CD4-positive, alpha-beta T cell treated with Interleukin-15 for 4 hours (primary cell): ENCODE data around the gene MCF2L2.
"Not testable (repeated sequence)": the region's sequence is repeated elsewhere in the genome, so short reads cannot be mapped to it uniquely, and the experiment has no call there.

Experiments used
- DNase-seq: peaks from one replicate; pipeline ENCODE4 v3.0.0-alpha.2; 2020; ENCODE audit warnings: low spot score

MCF2L2 gene

GRCh38 chr3:183396662-183397391 is 31.6 kb downstream of the MCF2L2 start:
- no peak for DNase-seq

GRCh38 chr3:183394150-183394549 is 34.3 kb downstream of the MCF2L2 start:
- no peak for DNase-seq

GRCh38 chr3:183393625-183394024 is 34.8 kb downstream of the MCF2L2 start:
- no peak for DNase-seq

- DNase-seq, result no peak
These were observed 36.0 kb downstream of the MCF2L2 start for GRCh38 chr3:183392186-183393034.

- DNase-seq, result no peak
These were observed 37.0 kb downstream of the MCF2L2 start for GRCh38 chr3:183391460-183391859.

- DNase-seq, result no peak
These were observed 37.6 kb downstream of the MCF2L2 start for GRCh38 chr3:183390844-183391243.

GRCh38 chr3:183388213-183388895 is 40.1 kb downstream of the MCF2L2 start:
- no peak for DNase-seq

GRCh38 chr3:183387797-183388196 is 40.6 kb downstream of the MCF2L2 start:
- DNase-seq, result no peak

GRCh38 chr3:183386651-183387050 is 41.8 kb downstream of the MCF2L2 start:
- no peak for DNase-seq

- peak; percentile 70 for DNase-seq
These were observed 42.5 kb downstream of the MCF2L2 start for GRCh38 chr3:183385698-183386613.

- no peak for DNase-seq
These were observed 46.7 kb downstream of the MCF2L2 start for GRCh38 chr3:183381673-183382072.

GRCh38 chr3:183381179-183381578 is 47.2 kb downstream of the MCF2L2 start:
- DNase-seq, result no peak

- DNase-seq, result no peak
These were observed 49.5 kb downstream of the MCF2L2 start for GRCh38 chr3:183378951-183379350.

GRCh38 chr3:183378545-183378944 is 49.9 kb downstream of the MCF2L2 start:
- no peak for DNase-seq

- DNase-seq, result no peak
These were observed 50.4 kb downstream of the MCF2L2 start for GRCh38 chr3:183378008-183378407.

GRCh38 chr3:183377307-183377959 is 51.0 kb downstream of the MCF2L2 start:
- no peak for DNase-seq

- DNase-seq, result no peak
These were observed 52.6 kb downstream of the MCF2L2 start for GRCh38 chr3:183375787-183376186.

- no peak for DNase-seq
These were observed 53.1 kb downstream of the MCF2L2 start for GRCh38 chr3:183375337-183375736.

- DNase-seq, result no peak
These were observed 55.5 kb downstream of the MCF2L2 start for GRCh38 chr3:183372911-183373310.

GRCh38 chr3:183371600-183371968 is 56.8 kb downstream of the MCF2L2 start:
- DNase-seq, result not testable (repeated sequence)

- DNase-seq, result no peak
These were observed 58.0 kb downstream of the MCF2L2 start for GRCh38 chr3:183370391-183370790.
